GM12878 (cell line): ENCODE results near the gene PRPSAP1.

Experiments
- RCOR1 ChIP-seq: conservative IDR thresholded peaks from 2 replicates; pipeline ENCODE4 v1.6.1; 2012; ENCODE audit warnings: low read depth, low read length, improper control_type of control experiment
- SMC3 ChIP-seq: IDR thresholded peaks from 2 replicates; pipeline ENCODE4 v1.6.1; 2011; ENCODE audit warnings: low read length, improper control_type of control experiment, borderline replicate concordance

- TF ChIP-seq SMC3 (no peak), RCOR1 (no peak)
Observed at GRCh38 chr17:76398523-76399174, 44.9 kb upstream of the PRPSAP1 start.
